Activated CD8-positive, alpha-beta memory T cell treated with anti-CD3 and anti-CD28 coated beads for 48 hours (primary cell): Measurements from ENCODE around the gene UNC93B1.

Experiments
- DNase-seq, 3 experiments: peaks; one replicate each; pipeline ENCODE4 v3.0.0-alpha.2; 2020; ENCODE audit warnings: low read depth in 2 of 3, low spot score in 2 of 3

UNC93B1 gene

GRCh38 chr11:68040101-68040956, 36.4 kb upstream of the UNC93B1 start:
- peak in 1 of 3 experiments; percentile 26 for DNase-seq

GRCh38 chr11:68039526-68040086, 35.7 kb upstream of the UNC93B1 start:
- DNase-seq: no peak

- peak; percentile 38 to 47 (median 44) for DNase-seq
These were observed 35.0 kb upstream of the UNC93B1 start, which contains the start of gene TCIRG1 for GRCh38 chr11:68038718-68039525. Gene TCIRG1 (plus strand): TSS chr11:68039025. CDS start chr11:68041272, 2,247 bp downstream.

GRCh38 chr11:68038226-68038717, 34.4 kb upstream of the UNC93B1 start:
- DNase-seq: no peak

- DNase-seq: no peak
These were observed 33.7 kb upstream of the UNC93B1 start for GRCh38 chr11:68037411-68038225.

- DNase-seq: no peak
These were observed 32.9 kb upstream of the UNC93B1 start for GRCh38 chr11:68036717-68037239.

GRCh38 chr11:68036141-68036716, 32.3 kb upstream of the UNC93B1 start:
- DNase-seq: no peak

- no peak for DNase-seq
These were observed 31.5 kb upstream of the UNC93B1 start for GRCh38 chr11:68035266-68035876.

DNA sequence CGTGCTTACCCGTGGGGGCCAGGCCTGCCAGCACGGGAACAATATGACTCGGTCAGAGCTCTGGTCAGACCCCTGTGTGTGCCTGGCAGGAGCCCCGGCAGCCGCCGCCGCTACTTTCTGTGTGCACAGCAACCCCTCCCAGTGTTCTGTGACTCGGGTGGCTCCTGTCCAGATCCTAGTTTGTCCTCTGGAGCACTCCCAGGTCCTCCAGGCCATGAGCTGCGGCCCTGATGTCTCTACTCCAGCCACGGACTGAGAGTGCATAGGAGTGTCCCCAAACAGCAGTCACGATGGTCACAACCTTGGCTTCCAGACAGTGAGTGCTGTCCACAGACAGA, 29.8 kb upstream of the UNC93B1 start:
- DNase-seq: no peak

DNA sequence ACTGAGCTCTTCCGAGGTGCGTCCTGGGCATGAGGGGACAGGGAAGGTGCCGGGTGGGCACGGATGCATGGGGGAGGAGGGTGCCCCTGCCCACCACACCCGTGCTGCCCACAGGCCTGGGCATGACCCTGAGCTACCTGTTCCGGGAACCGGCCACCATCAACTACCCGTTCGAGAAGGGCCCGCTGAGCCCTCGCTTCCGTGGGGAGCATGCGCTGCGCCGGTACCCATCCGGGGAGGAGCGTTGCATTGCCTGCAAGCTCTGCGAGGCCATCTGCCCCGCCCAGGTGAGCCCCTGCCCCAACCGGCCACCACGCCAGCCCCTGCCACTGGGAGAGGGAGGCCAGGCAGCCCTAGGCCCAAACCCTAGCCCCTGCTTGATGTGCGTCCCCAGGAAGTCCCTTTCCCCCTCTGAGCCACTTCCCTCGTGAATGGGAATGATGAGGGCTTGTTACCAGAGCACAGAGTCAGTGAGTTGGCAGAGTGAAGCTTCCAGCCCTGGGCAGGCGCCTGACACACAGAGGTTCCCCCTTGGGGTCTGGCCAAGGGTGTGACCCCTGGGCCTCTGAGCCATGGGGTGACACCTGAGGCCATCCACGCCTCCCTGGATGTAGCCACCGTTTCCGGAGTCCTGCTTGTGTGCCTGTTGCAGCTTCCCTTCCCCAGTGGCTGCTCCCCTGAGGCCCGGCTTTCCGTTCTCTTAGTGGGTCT, 29.3 kb upstream of the UNC93B1 start:
- DNase-seq: no peak

- DNase-seq: no peak
These were observed 28.1 kb upstream of the UNC93B1 start for GRCh38 chr11:68032003-68032402.

GRCh38 chr11:68031144-68031464, 27.2 kb upstream of the UNC93B1 start:
- no peak for DNase-seq

- DNase-seq: peak; percentile 70 to 83 (median 83)
These were observed 26.6 kb upstream of the UNC93B1 start, which contains the start of gene NDUFS8 for GRCh38 chr11:68030318-68031143. Gene NDUFS8 (plus strand): TSS chr11:68030681. CDS start chr11:68032152, 1,471 bp downstream.

DNA sequence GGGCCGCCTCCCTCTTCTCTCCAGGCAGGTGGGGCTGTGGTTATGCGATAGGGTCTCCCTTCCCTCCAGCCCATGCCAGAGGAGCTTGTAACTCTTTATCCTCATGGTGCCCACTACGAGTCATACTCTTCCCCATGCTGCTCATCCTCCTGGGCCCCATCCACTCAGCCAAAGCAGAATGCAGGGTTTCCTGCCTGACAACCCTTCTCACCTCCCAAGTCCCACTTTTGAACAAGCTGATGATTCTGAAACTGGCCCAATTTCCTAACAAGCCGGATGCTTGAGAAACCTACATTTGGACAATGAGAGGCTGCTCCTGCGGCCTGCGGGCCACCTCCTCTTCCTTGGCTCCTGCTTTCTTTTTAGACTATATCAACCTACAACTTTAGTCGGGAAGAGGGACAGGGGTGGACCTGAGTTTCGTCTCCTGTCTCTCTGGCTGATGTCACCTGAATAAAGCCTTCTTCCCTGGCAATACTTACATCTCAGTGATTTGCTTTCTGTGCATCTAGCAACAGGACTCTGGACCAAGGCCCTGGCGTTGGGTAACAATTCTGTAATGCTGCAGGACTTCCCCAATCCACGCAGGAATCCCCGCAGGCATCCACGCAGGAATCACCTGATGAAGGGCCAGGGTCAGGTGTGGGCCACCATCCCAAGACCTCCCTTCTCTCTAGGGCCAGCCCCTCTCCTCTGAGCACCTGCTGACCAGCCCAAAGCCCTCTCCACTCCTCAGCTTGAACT, 25.1 kb upstream of the UNC93B1 start:
- no peak for DNase-seq

DNA sequence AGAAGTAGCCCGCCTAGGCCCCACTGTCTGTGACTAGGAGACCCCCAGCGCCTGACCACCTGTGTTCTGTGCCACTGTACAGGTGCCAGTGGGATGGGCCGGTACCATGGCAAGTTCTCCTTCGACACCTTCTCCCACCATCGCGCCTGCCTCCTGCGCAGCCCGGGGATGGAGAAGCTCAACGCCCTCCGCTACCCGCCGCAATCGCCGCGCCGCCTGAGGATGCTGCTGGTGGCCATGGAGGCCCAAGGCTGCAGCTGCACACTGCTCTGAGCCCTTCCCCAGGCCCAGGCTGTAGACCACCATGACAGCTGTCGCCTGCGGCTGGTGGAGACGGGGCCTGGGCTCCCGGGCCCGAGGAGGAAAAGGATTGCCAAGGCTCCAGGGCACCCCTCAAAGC, 23.8 kb upstream of the UNC93B1 start:
- DNase-seq: no peak

DNA sequence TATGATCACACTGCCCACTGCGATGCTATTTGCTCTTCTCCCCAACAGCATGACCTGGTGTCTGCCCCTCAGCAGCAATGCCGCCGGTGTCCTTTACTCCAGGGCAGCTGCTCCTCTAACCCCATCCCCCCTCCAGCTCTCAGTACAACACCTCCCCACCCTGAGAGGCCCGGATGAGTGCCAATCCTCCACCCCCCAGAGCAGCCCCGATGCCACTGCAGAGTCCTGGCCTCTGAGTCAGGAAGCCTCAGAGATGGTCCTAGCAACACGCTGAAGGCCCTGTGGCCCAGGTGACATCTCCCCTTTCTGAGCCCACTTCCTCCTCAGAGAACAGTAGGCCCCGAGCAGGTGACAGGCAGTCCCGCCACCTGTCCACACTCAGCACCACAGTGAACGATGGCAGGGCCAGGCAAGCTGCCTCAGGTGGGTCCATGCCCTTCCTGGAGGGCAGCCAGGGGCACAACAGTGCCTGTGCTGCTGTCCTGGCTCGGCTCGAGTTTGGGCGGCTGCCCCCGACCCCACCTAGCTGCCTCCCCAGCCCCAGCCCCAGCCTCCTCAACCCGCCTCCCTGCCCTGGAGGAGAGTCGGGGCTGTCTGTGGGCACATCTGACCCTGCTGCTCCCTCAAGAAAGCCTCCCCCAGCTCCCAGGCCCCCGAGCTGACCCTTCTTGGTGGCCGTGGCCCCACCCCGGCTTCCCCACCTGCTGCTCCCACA, 22.7 kb upstream of the UNC93B1 start:
- DNase-seq: no peak

DNA sequence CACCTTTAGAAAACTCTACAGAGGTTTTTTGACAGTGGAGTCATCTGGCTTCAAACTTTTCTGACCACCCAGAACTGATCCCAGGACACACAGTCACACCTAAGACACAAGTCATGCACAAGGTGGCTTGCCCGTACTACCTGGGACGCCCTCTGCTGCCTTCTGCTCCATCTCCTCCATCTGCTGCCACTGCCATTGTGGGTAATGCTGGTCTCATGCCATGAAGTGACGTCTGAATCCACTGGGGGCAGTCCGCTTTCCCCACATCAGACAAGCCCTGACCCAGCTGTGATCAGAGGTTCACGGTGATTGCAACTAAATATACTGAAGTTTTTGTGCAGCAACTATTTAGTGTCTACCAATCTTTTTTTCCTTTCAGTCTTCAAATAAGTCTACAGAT, 21.1 kb upstream of the UNC93B1 start:
- no peak for DNase-seq
